CMK (cell line): ENCODE results near the gene NUMB.
"Not testable (repeated sequence)": the region's sequence is repeated elsewhere in the genome, so short reads cannot be mapped to it uniquely, and the experiment has no call there.

Source experiments
- DNase-seq: peaks from one replicate; pipeline ENCODE4 v3.0.0-alpha.2; 2010; ENCODE audit warnings: low read depth

Gene NUMB

DNA sequence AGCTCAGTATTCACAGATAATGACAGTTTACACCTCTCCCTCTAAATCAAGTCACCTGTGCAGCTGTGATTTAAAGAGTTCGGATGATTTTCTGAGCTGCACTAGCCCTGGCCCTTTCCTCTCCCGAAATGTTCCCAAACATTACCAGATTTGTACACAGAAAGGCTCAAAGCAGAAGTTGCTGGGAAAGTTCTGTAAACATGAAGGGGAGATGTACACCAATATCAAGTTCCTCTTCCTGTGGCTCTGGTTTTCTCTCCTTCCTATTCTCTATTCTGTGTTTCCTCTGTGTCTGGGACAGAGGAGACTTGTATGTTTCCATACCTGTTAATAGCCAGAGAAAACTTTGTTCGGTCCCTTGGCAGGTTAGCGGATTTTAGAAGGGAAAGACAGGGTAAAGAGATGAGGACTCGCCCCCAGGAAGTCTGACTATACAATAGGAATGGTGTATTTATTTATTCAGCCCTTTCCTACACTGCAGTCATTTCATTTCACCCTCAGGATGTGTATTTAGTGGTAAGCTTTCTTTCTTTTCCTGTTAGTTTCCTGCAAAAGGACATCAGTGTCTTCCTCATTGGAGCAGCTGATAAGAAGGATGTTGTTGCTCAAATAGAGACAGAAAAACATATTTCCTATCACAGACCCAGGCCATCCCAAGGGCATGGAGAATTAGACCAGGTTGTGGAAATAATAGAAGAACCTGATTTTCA is 7.6 kb upstream of the NUMB start:
- no peak for DNase-seq

DNA sequence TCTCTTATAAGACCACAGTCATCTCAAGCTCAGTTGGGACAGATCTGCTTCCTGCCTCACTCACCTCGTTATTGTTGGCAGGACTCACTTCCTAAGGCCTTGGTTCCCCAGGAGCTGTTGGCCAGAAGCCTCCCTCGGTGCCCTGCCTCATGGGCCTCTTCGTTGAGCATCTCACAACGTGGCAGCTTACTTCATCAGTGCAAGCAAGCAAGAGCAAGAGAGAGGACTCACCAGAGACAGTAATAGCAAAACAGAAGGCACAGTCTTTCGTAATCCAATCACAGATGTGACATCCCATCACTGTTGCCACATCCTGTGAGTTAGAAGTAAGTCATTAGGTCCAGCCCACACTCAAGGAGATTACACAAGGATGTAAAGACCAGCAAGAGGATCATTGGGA is 5.1 kb upstream of the NUMB start:
- DNase-seq: no peak

DNA sequence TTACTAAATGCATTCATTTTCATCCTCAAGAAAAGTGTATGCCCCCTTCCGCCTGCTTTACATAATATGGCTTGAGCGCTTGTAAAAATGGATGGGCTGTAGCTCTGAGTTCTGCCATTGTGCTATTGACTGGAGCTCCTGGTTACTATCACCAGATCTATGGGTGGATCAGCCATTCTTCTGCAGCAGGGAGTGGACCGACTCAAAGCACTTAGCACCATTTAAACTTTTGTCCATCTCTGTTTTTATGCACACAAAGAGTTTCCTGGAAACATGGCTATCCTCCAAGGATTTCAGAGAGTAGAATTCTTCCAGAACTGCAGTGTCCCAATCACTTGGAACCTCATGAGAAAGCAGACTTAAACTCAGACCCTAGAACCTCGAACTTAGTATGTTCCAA is 4.5 kb upstream of the NUMB start:
- no peak for DNase-seq

DNA sequence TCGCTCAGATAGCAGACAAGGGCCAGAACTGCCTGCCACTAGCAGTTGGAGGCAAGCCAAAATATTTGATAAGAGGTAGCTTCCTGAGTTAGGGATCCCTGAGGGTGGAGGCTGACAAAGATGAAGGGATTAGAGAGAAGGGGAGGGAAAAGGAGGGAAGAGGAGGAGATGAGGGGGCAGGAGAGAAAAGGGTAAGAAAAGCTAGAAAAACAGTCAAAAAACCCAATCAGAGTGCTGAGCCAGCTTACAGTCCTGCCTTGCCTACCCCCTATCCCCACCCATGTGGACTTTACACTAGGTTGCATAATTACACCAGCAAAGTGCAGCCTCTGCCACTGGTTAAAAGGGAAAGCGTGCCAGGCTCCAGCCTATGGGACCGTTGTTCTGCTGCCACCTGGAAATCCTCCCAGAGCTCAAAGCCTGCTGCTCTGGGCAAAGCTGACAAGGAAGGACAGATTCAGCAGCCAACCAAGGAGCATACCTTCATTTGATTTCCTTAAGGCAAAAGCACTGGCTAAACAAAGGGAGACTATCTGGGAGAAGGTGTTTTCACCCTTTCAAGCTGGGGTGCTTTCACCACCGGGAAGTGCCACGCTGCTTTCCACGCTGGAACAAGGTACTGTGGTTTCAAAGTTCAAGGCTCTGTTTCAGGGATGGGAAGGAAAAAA is 3.8 kb upstream of the NUMB start:
- DNase-seq: no peak

DNA sequence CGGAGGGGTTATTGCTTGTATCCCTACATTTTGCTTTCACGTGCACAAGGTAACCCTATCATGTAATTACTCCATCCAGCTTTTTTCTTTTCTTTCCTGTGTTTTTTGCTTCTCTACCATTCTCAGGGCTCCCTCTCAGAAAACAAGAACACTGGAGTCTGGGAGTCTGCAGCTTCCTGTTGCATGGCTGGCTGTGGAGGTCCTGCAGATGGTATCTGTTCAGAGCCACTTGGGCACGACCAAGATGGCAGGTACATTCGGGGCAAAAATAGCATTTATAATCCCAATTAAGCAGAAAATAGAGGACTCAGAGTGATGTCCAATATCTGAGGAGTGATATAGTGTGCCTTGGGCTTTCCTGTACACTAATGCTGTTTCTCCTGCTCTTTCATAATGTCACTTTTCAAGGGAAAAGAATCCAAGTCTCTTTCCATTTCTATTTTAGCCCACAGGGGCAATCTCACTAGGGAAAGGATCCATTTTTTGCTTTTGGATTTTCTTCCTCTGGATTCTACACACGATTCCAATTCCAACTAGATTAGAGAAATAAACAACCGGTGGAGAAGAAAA is 3.2 kb upstream of the NUMB start:
- no peak for DNase-seq

DNA sequence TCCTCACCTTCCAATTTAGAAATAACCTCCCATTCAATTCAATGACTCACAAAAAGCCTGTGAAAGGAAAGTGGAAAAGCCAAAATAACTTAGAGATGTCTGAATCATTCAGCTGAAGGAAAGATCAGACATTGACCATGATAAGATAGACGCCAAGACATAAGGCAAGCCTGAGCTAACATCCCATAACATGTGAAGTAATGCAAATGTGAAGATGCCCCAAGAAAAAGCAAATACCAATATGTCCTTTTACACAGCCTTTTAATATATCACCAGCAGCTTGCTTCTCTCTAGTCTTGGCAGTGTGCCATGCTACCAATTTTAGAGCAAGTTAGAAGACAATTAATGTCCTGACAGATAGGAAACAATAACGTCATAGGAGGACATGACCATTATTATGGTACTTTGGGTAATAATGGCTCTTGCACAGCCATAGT is 2.4 kb upstream of the NUMB start:
- DNase-seq: no peak

DNA sequence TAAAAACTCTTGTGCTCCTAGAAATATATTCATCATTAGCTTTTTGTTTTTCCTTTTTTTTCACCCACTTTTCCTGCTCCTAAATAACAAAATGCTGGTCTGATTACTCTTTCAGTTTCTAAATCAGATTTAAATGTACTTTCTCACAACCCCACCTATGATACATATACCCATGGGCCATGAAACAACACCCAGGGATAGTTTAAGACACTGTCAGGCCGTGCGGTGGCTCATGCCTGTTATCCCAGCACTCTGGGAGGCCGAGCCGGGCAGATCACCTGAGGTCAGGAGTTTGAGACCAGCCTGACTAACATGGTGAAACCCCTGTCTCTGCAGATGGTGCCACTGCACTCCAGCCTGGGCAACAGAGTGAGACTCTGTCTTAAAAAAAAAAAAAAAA is 1.6 kb upstream of the NUMB start:
- no peak for DNase-seq

DNA sequence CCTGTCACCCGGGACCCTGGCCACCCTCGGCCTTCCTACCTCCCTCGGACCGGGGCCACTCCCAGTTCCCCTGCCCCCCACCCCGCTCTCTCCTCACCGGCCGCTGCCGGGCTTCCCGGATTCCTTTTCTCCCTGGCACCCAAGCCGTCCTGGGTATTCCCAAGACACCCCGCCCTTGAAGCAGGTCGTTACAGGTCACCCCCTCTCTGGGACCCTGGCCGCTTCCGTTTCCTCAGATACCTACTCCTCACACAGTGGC is 493 bp downstream of the NUMB start:
- no peak for DNase-seq

DNA sequence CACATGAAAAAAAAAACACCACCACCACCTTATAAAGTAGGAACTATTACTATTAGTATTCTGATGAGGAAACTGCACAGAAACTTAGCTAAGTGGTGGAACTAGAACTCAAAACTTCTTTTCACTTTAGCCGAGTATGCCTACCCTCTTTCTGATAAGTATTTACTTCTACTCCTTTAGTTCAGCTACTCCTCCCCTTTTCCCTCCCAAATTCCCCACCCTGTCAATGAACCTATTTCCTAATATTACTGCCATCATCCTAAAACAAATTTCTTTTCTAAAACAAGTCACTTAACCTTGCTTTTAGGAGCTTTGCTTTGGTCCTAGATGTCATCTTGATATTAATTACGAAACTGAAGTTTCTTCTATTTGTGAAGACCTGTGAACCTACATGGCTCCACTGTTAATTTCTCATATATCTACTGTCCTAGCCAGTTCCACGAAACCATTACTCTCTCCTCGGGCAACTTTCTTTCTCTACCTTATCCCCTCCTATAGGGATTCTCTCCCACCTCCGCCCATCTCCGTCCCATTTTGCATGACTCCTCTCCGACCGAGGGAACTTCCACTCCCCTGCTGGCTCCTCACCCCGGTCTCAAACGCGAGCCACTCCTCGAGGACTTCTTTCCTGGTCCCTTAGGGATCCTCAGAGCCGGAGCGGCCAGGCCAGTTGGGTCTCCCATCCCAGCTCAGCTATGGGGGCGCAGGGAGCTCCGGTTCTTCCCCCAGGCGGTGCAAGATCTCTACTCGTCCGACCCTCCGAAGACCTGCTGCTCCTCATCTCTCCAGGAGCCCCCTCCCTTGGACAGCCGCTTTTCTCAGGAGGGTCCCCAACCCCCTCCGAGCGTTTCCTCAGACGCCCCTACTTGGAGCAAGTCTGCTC is 1.1 kb downstream of the NUMB start:
- DNase-seq: no peak

DNA sequence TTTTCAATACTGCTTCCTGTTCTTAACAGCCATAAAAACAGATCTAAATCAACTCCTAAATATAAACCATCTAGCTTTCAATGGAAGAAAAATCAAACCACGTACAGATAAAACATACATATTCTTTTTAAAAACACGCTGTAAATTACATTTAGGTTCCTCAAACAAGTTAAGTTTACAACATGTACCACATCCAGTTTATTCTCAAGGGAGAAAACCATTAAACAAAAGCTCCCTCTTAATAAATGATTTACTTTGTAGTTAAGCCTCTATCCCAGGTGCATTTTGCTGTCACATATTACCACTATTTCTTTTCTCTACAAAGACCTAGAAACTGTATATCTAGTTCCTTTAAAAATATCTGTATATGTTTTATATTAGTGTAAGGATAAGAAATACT is 3.1 kb downstream of the NUMB start:
- no peak for DNase-seq

DNA sequence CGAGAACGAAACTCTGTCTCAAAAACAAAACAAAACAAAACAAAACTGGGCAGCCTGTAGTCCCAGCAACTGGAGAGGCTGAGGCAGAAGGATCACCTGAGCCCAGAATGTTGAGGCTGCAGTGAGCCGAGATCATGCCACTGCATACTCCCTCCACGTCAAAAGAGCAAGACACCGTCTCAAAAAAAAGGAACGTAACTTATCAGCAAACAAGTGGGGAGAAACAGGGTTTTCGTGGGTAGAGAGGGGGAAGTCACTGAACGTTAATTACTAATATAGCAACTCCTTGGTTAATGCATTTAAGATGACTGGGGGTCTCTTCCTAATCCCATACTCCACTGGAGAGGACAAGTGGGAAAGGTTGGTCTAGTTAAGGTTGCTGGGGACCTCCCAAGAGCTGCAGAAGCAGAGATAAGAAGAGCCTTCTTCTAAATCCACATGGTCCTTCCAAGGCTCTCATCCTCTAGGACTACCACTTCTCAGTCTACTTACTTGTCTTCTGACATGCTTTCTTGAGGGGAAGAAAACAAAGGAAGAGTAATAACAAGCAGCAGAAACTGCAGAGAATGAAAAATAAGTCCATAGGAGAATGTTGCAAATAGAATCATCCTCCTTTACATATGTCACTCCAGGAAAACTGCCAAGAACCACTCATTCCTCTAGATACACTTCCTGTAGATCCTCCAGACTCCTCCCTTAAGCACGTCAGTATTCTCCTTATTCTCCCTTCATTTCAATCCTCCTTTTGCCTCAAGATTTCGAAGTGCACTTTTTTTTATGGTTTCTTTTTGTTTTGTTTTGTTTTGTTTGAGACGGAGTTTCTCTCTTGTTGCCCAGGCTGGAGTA is 5.8 kb downstream of the NUMB start:
- DNase-seq: no peak

DNA sequence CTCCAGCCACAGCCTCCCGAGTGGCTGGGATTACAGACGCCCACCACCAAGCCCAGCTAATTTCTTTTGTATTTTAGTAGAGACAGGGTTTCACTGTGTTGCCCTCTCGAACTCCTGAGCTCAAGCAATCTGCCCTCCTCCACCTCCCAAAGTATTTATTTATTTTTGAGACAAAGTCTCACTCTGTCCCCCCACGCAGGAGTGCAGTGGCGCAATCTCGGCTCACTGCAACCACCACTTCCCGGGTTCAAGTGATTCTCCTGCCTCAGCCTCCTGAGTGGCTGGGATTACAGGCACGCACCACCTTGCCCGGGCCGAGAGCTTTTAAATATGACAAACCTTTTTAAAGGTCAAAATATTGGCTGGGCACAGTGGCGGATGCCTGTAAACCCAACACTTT is 14.6 kb downstream of the NUMB start:
- DNase-seq: no peak

DNA sequence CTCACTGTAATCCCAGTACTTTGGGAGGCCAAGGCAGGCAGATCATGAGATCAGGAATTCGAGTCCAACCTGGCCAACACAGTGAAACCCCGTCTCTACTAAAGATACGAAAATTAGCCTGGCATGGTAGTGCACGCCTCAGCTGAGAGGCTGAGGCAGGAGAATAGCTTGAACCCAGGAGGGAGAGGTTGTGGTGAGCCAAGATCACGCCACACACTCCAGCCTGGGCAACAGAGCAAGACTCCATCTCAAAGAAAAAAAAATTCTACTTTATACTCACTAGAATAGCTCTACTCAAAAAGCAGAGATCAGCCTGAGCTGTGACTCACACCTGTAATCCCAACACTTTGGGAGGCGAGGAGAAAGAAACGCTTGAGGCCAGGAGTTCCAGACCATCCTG is 17.1 kb downstream of the NUMB start:
- no peak for DNase-seq

DNA sequence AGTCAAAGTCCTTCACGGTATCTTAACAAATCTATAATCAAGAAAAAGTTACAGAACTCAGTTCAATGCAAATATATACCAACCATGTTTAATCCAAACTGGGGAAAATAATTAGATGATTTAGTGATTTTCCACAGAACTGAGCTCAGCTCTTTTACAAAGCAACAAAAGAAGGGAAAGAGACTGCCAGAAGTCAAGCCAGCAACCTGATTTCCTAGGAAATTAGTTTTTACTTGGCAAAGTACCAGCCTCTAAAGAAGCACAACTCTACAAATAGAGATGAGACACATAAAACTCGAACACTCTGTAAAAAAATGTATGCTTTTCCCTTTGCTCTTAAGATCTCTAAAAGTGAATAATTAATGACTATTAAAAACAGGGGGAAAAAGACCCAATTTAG is 19.4 kb downstream of the NUMB start:
- no peak for DNase-seq

DNA sequence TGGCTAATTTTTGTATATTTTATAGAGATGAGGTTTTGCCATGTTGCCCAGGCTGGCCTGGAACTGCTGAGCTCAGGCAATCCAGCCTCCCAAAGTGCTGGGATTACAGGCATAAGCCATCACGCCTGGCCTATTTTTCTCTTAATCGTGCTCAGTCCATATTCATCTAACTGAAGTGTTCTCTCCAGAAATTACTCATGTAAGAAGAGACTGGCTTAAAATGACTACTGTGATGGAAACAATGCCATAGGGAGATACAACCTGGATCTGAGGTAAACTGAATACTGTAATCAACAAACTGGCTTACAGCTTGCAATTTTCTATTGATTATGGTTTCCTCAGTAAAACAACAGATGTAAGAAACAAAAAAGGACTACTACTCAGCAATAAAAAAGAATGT is 21.1 kb downstream of the NUMB start:
- DNase-seq: no peak

DNA sequence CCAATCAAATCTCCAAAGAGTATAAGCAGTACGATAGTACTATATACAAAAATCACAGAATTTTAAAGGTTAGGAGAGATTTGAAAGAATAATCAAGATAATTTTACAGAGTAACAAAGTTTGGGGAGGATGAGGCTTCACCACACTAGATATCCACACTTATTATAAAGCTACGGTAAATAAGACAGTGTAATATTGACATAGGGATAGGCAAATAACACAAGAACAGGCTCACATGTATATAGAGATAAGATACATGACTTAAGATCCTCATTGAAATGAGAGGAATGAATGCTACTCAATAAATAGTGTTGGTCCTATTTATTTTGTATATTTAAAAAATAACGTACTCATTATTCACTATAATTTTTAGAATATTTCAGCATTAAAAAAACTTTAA is 26.2 kb downstream of the NUMB start:
- DNase-seq: no peak

DNA sequence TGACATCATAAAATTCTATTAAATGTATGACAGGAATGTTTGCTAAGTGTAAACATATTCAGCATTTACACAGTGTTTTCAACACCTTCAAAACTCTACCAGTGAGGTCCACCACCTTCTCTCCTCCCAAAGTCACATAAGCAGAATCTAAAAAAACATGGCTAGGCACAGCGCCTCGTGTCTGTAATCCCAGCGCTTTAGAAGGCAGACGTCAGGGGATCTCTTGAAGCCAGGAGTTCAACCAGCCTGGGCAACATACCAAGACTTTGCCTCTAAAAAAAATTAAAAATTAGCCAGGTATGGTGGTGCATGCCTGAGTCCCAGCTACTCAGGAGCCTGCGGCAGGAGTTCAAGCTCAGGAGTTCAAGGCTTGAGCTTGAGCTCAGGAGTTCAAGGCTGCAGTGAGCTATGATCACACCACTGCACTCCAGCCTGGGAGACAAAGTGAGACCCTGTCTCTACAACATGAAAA is 30.0 kb downstream of the NUMB start:
- DNase-seq: no peak

DNA sequence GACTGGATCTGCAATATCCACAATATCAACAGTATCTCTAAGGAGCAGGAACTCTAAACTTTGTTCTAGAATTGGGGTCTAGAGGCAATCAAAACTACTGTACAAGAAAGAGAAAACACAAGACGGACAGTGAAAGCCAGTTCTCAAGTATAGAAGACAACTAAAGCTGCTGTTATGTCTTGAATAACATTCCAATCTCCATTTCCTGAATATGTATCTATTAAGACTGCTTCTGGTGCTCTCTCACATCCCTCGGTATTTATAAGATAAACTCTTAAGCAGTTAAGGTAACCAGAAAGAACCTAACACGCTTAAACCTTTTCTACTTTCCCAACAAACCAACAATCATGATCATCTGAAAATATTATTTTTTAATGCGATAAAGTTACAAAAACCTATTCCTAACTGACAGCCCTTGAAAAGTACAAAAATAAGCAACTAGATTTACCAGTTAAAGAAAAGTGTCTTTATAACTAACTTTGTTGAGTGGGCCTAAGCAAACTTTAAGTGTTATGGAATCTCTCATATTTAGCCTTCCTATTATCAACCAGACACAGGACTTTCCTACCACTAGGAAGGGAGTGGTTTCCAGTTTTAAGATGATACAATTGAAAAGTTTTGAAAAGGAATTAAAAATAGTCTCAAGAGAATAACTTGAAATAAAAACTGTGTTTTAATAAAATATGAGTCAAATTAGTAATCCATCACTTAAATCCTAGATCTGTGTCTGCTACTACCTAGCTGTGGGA is 30.7 kb downstream of the NUMB start:
- no peak for DNase-seq

DNA sequence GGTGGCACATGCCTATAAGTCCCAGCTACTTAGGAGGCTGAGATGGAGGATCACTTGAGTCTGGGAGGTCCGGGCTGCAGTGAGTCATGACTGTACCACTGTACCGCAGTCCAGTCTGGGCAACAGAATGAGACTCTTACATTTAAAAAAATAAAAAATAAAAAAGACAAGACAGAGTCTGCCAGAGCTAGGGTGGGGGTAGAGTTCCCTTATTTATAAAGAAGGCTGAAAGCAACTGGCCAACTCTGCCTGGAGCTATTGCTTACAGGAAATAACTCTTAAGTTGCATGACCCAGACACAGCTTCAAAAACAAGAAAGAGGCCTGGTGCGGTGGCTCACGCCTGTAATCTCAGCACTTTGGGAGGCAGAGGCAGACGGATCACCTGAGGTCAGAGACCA is 31.5 kb downstream of the NUMB start:
- DNase-seq: no peak

DNA sequence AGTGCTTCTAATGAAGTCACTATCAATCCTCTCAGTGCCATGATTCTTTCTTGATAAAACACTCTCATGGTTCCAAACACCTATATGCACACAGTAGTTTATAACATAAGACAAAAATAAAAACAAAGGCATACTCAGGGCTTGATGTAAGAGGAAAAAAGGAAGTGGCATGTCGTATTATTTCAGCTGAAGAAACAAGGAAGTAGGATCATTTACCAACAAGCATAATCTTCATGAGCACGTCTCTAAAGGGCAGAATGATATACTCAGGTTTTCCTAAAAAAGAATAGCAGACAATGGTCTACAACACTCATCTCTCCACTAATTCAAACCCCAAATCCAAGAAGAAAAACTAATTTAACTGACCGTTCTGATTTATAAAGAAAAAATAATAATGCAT is 33.9 kb downstream of the NUMB start:
- no peak for DNase-seq

DNA sequence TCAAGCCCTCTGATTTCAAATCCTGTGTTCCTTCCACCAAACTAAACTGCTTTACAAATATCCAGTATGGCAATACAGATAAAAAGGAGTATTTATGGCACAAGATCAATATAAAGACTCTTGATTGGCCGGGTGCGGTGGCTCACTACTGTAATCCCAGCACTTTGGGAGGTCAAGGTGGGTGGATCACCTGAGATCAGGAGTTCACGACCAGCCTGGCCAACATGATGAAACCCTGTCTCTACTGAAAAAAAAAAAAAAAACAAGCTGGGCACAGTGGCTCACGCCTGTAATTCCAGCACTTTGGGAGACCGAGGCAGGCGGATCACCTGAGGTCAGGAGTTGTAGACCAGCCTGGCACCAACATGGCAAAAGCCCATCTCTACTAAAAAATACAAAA is 35.3 kb downstream of the NUMB start:
- not testable (repeated sequence) for DNase-seq
